Right cardiac atrium (tissue), 5 donors: Measurements from ENCODE around the gene CBX2. TPM values are rescaled to one million over a fixed set of nuclear protein-coding genes. Genes with fewer than 3 reads are reported as not detected.

Source experiments
- ATAC-seq, 2 donors: fragments of 200-7000 bp; cut with Tn5 transposase; one replicate each; pipeline versions ENCODE4 v1.8.0 to v1.9.1; 2020; ENCODE audit warnings: moderate library complexity in 2 of 2, mild to moderate bottlenecking in 1 of 2
- DNase-seq, 3 donors: peaks; one replicate each; pipeline ENCODE4 v3.0.0-alpha.2; 2020
- H3K27ac ChIP-seq: one replicate; pipeline ENCODE4 v1.5.1; 2013; ENCODE audit warnings: mild to moderate bottlenecking, low read length, control low read depth, moderate library complexity
- H3K27me3 ChIP-seq: one replicate; pipeline ENCODE4 v1.6.1; 2013; ENCODE audit not compliant: control insufficient read depth, insufficient read depth
- H3K4me1 ChIP-seq: one replicate; pipeline ENCODE4 v1.6.1; 2013; ENCODE audit warnings: low read length; ENCODE audit not compliant: control insufficient read depth, insufficient read depth
- H3K4me3 ChIP-seq: one replicate; pipeline ENCODE4 v1.5.1; 2013; ENCODE audit warnings: low read length, control low read depth
- H3K9me3 ChIP-seq: one replicate; pipeline ENCODE4 v1.6.1; 2013; ENCODE audit warnings: low read length; ENCODE audit not compliant: control insufficient read depth
- WGBS: extraction: QIAGEN DNeasy Blood & Tissue Kit; methylation state at CpG from one replicate; pipeline ENCODE4 v1.1.7; 2013; 5-methylcytosine and 5-hydroxymethylcytosine counted together
- intact Hi-C, 4 donors: fragments of 100-400 bp; cut with DNase I; formaldehyde crosslinking; loops; one replicate each; pipeline versions ENCODE4 v1.11.0 to v1.14.0; 2022 to 2023
- polyA plus RNA-seq: library from polyadenylated mRNA; stranded (reverse); fragments of 200-250 nt; gene quantifications from one replicate; pipeline ENCODE4 v1.2.3, GENCODE V29; 2013
- total RNA-seq, 4 donors: library from RNA; stranded (reverse); fragmentation: NEBNext Ultra II Directional; extraction: Animal tissue kit (Norgen Biotek cat#: 25700); gene quantifications; one replicate each; pipeline ENCODE4 v1.2.1, GENCODE V29; 2021
- donor health status: healthy with polysubstance abuse.
- donor health status: DM: no; HTN: yes; CAD: no.
- donor health status: DM: no; HTN: no; CAD: no.
- donor health status: DM: no; HTN: yes; CAD: no; lungs with severe emphysema.
- donor health status: DM: yes; HTN: yes; CAD: no.

Gene CBX2
- total and polyA plus RNA-seq, 5 donors: 1.5 to 3.5 (median 2.4) TPM

DNA sequence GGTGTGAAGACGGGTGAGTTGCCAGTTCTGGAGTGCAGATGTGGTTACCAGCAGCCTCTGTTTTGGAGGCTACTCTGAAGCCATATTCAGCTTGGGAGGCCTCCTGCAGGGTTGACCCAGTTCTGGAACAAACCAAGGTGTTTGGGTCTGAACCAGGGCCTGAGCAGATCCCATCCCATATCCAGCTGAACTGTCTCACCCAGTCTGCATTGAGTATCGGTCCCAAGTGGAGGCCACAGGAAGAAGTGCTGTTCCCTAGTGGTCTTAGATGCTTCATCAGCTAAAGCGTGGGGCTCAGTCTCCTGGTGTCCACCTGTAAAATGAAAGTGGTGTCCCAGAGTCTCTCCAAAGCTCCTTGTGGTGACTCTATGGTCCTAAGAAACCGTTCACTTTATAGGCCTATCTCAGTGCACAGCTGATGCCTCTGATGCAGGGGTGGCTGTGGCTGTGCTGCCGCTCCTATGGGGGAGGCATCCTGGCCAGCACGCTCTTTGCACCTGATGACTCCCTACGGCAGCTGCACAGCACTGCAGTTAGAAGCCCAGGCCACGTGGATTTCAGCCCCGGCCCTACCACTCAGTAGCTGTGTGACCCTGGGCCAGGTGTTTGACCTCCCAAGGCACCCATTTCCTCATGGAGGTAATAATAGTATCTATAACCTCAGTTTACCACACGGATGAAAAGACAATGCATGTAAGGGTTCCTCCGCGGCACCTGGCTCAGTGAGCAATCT lies 40.2 kb downstream of the CBX2 start:
- ATAC-seq (no peak), DNase-seq (peak in 1 of 3 donors; percentile 26)
- 83% methylated on average over 12 of the region's 12 CpGs for WGBS
- intact Hi-C loops: no loop called here
- H3K27me3 ChIP-seq: no peaks in the 10 kb centered on the region
- no peak overlapping the region for H3K4me3 ChIP-seq
- H3K9me3 ChIP-seq: no peaks in the 10 kb centered on the region
- H3K27ac ChIP-seq: no peak overlapping the region
- H3K4me1 ChIP-seq: peaks cover 8% of the 10 kb centered on the region

DNA sequence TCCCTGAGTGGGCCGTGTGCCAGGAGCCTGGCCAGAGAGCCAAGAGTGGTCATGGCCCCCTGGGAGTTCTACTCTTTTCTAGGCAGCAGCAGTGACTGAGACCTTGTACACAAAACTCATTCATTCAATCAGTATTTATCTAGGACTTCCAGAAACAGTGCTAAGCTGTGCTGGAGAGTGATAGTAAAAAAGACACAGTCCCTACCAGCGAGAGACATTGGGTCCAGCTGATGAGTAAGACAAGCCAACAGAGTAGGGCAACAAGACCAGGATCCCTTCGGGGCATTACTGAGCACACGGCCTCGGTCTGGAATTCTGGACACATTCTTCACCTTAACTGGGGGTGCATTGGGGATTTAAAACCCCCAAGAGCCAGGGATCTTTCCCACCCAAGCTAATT lies 41.1 kb downstream of the CBX2 start:
- intact Hi-C loops: no loop called here
- ATAC-seq: no peak
- H3K27ac ChIP-seq: peak overlapping the region; percentile 54
- H3K9me3 ChIP-seq: no peaks in the 10 kb centered on the region
- DNase-seq: peak in 1 of 3 donors; percentile 37
- 58% methylated on average over 5 of the region's 5 CpGs for WGBS
- no peak overlapping the region for H3K4me3 ChIP-seq
- peaks cover 8% of the 10 kb centered on the region for H3K4me1 ChIP-seq
- no peaks in the 10 kb centered on the region for H3K27me3 ChIP-seq

DNA sequence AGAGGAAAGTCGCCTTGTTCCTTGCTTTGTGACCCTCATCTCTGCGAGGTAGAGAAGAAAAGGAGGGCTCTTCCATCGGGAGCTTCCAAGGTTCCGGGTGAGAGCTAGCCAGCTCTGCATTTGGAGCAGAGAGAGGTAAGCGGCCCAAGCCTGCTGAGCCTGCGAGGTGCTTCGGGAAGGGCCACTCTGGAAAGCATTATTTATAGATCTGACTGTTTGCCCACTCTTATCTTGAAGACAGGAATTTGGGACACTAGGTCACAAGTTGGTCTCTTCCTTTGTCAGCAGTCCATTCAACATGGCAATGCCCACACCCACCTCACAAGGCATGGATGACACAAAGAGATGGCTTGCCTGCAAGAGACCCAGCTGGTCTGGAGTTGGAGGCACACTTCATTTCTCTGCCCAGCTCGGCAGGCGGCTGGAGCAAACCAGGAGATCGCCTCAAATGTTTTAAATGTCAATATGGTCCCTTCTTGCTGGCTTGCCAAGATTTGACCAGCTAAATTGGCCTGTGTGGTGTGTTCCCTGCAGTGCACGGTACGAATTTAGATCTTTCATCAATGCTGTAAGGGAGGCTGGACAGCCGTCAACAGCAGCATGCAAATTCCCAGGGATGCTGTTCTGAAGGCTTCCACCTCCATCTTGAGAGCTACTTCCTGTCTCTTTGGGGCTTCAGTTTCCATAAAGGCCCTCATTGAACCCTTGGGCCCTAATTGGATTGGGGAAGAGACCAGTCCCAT lies 41.8 kb downstream of the CBX2 start:
- H3K9me3 ChIP-seq: no peaks in the 10 kb centered on the region
- 72% methylated on average over 13 of the region's 13 CpGs for WGBS
- peak overlapping the region; percentile 90 for H3K27ac ChIP-seq
- ATAC-seq (peak; percentile 58 to 66), DNase-seq (peak in 2 of 3 donors; percentile 21 to 51)
- no peak overlapping the region for H3K4me3 ChIP-seq
- H3K4me1 ChIP-seq: peaks cover 8% of the 10 kb centered on the region
- intact Hi-C loops: no loop called here
- no peaks in the 10 kb centered on the region for H3K27me3 ChIP-seq

GRCh38 chr17:79820959-79821330 lies 43.0 kb downstream of the CBX2 start:
- no peak overlapping the region for H3K4me3 ChIP-seq
- 73% methylated on average over 4 of the region's 4 CpGs for WGBS
- intact Hi-C loops: no loop called here
- H3K27me3 ChIP-seq: no peaks in the 10 kb centered on the region
- ATAC-seq (no peak), DNase-seq (no peak)
- peak overlapping the region; percentile 90 for H3K27ac ChIP-seq
- H3K9me3 ChIP-seq: no peaks in the 10 kb centered on the region
- peaks cover 8% of the 10 kb centered on the region for H3K4me1 ChIP-seq

GRCh38 chr17:79821331-79822095 lies 43.6 kb downstream of the CBX2 start:
- no peak for ATAC-seq
- peak in 1 of 3 donors; percentile 27 for DNase-seq
- Histone ChIP-seq H3K4me1 (peaks cover 8% of the 10 kb centered on the region), H3K4me3 (no peak overlapping the region), H3K27ac (peak overlapping the region; percentile 90), H3K27me3 (no peaks in the 10 kb centered on the region), H3K9me3 (no peaks in the 10 kb centered on the region)
- WGBS: 87% methylated on average over 12 of the region's 12 CpGs
- intact Hi-C loops: no loop called here

DNA sequence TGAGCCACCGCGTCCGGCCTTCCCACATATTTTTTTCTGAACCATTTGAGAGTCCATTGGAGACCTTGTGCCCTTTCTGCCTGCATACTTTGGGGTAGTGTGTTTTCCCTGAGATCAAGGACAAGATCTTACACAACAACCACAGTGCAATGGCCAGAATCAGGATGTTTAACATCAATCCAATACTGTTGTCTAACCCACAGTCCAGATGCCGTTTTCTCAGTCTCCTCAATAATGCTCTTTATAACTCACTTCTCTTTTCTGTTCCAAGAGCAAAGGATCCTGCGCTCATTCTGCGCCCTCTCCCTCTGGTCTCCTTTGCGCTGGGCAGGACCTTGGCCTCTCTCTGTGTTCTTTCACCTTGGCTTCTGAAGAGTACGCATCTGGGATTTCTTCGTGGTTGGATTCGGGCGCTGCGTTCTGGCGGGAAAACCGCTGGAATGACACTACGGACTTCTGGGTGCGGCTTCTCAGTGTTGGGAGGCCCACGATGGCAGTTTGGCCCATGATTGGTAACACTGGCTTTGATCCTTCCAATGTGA lies 44.7 kb downstream of the CBX2 start:
- Histone ChIP-seq H3K27me3 (no peaks in the 10 kb centered on the region), H3K27ac (no peak overlapping the region), H3K9me3 (no peaks in the 10 kb centered on the region), H3K4me1 (peaks cover 8% of the 10 kb centered on the region), H3K4me3 (no peak overlapping the region)
- intact Hi-C loops: no loop called here
- DNase-seq: no peak
- ATAC-seq: no peak
- 95% methylated on average over 17 of the region's 17 CpGs for WGBS

- 99% methylated on average over 17 of the region's 17 CpGs for WGBS
- no peak for ATAC-seq
- Histone ChIP-seq H3K9me3 (no peaks in the 10 kb centered on the region), H3K4me3 (no peak overlapping the region), H3K27me3 (no peaks in the 10 kb centered on the region), H3K27ac (no peak overlapping the region), H3K4me1 (peaks cover 8% of the 10 kb centered on the region)
- intact Hi-C loops: no loop called here
- no peak for DNase-seq
Observed at GRCh38 chr17:79824234-79824633, 46.3 kb downstream of the CBX2 start.

DNA sequence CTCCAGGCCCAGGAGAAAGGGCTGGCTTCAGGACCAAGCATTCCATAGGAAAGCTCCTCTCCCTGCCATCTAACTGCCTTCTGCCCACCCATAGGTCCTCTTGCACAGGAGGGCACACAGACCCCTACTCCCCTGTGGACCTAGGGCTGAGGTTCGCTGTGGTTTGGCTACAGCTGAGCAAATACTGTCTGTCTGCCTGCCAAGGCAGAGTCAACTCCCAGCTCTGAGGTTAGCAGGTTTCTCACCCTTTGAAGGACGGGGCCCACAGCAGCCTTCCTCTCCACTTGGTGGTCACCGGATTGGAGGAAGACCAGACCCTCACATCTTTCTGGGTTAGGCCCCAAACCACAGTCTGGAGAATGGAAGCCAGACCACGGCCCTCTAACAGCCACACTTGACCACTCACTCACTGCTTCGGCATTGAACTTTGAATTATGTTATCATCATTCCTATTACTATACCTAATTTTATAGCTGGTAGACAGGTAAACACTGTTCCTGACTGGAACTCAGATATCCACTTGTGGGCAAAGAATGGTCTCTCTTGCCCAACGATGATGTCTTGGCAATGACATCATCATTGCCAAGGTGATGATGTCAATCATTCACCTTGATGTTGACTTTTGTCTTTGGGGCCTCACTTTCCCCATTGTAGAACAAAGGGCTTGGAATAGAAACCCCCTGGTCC lies 47.1 kb downstream of the CBX2 start:
- ATAC-seq (no peak), DNase-seq (no peak)
- Histone ChIP-seq H3K27ac (no peak overlapping the region), H3K4me1 (peaks cover 11% of the 10 kb centered on the region), H3K9me3 (no peaks in the 10 kb centered on the region), H3K4me3 (no peak overlapping the region), H3K27me3 (no peaks in the 10 kb centered on the region)
- 93% methylated on average over 6 of the region's 6 CpGs for WGBS
- intact Hi-C loops: no loop called here

GRCh38 chr17:79825580-79825921 lies 47.6 kb downstream of the CBX2 start:
- ATAC-seq: no peak
- no peaks in the 10 kb centered on the region for H3K27me3 ChIP-seq
- intact Hi-C loops: no loop called here
- H3K27ac ChIP-seq: no peak overlapping the region
- no peak overlapping the region for H3K4me3 ChIP-seq
- H3K4me1 ChIP-seq: peaks cover 6% of the 10 kb centered on the region
- DNase-seq: no peak
- 95% methylated on average over 5 of the region's 5 CpGs for WGBS
- no peaks in the 10 kb centered on the region for H3K9me3 ChIP-seq

GRCh38 chr17:79826204-79826680 lies 48.3 kb downstream of the CBX2 start:
- Histone ChIP-seq H3K4me1 (peaks cover 6% of the 10 kb centered on the region), H3K27me3 (no peaks in the 10 kb centered on the region), H3K27ac (no peak overlapping the region), H3K4me3 (no peak overlapping the region), H3K9me3 (no peaks in the 10 kb centered on the region)
- 31% methylated on average over 11 of the region's 11 CpGs for WGBS
- intact Hi-C loops: no loop called here
- peak in 2 of 3 donors; percentile 24 to 61 for DNase-seq
- no peak for ATAC-seq
